Measurements from ENCODE around the gene GPR179.

Gene GPR179

GRCh38 chr17:38345743-38346142 is 2.0 kb upstream of the GPR179 start:
- no peak for DNase-seq

- no peak for DNase-seq
Observed at GRCh38 chr17:38344420-38344745, 627 bp upstream of the GPR179 start.

- no peak for DNase-seq
Observed at GRCh38 chr17:38342886-38343607, 709 bp downstream of the GPR179 start.

GRCh38 chr17:38341035-38341721 is 2.6 kb downstream of the GPR179 start:
- peak; percentile 89 for DNase-seq

GRCh38 chr17:38339891-38340290 is 3.9 kb downstream of the GPR179 start:
- DNase-seq = no peak

GRCh38 chr17:38338535-38338934 is 5.2 kb downstream of the GPR179 start:
- no peak for DNase-seq

GRCh38 chr17:38338053-38338452 is 5.7 kb downstream of the GPR179 start:
- DNase-seq = no peak

- DNase-seq = no peak
Observed at GRCh38 chr17:38336838-38337237, 6.9 kb downstream of the GPR179 start.

GRCh38 chr17:38334480-38335364 is 9.0 kb downstream of the GPR179 start:
- DNase-seq = no peak

GRCh38 chr17:38333635-38334295 is 10.0 kb downstream of the GPR179 start:
- peak; percentile 3 for DNase-seq

- DNase-seq = no peak
Observed at GRCh38 chr17:38332735-38333134, 11.0 kb downstream of the GPR179 start.

GRCh38 chr17:38330941-38331411 is 12.8 kb downstream of the GPR179 start:
- DNase-seq = no peak

- no peak for DNase-seq
Observed at GRCh38 chr17:38329808-38330730, 13.7 kb downstream of the GPR179 start.

- DNase-seq = no peak
Observed at GRCh38 chr17:38329284-38329683, 14.5 kb downstream of the GPR179 start.

GRCh38 chr17:38328620-38329019 is 15.1 kb downstream of the GPR179 start:
- DNase-seq = no peak

GRCh38 chr17:38327936-38328335 is 15.8 kb downstream of the GPR179 start:
- DNase-seq = no peak

GRCh38 chr17:38326996-38327792 is 16.6 kb downstream of the GPR179 start:
- DNase-seq = no peak

- DNase-seq = no peak
Observed at GRCh38 chr17:38325221-38325851, 18.4 kb downstream of the GPR179 start.

GRCh38 chr17:38324772-38325171 is 19.0 kb downstream of the GPR179 start:
- DNase-seq = no peak

- DNase-seq = no peak
Observed at GRCh38 chr17:38324141-38324697, 19.5 kb downstream of the GPR179 start.
